ENCODE measurements around the gene DLK2. TPM values are rescaled to one million over a fixed set of nuclear protein-coding genes. Genes with fewer than 3 reads are reported as not detected.
"Not testable (repeated sequence)": the region's sequence is repeated elsewhere in the genome, so short reads cannot be mapped to it uniquely, and the experiment has no call there.

DLK2 gene
- total RNA-seq, 1 donor from 2014 or later, result 1.1 TPM

DNA sequence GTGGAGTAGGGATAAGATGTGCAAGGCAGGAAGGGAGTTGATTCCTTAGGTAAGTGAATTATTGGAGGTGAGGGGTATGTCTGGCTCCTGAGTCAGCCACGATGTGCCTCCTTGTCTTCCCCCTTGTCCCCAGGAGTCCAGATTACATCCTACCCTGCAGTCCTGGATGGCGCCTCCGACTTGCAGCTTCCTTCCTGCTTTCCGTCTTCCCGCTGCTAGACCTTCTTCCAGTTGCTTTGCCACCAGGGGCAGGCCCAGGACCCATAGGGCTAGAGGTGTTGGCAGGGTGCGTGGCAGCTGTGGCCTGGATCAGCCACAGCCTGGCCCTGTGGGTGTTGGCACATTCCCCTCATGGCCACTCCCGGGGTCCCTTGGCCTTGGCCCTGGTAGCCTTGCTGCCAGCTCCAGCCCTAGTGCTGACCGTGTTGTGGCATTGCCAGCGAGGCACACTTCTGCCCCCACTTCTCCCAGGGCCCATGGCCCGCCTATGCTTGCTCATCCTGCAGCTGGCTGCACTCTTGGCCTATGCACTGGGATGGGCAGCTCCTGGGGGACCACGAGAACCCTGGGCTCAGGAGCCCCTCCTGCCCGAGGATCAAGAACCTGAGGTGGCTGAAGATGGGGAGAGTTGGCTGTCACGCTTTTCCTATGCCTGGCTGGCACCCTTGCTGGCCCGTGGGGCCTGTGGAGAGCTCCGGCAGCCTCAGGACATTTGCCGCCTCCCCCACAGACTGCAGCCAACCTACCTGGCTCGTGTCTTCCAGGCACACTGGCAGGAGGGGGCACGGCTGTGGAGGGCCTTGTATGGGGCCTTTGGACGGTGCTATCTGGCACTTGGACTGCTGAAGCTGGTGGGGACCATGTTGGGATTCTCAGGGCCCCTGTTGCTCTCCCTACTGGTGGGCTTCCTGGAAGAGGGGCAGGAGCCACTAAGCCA lies 23.1 kb downstream of the DLK2 start:
- TF ChIP-seq, protein P1, sequence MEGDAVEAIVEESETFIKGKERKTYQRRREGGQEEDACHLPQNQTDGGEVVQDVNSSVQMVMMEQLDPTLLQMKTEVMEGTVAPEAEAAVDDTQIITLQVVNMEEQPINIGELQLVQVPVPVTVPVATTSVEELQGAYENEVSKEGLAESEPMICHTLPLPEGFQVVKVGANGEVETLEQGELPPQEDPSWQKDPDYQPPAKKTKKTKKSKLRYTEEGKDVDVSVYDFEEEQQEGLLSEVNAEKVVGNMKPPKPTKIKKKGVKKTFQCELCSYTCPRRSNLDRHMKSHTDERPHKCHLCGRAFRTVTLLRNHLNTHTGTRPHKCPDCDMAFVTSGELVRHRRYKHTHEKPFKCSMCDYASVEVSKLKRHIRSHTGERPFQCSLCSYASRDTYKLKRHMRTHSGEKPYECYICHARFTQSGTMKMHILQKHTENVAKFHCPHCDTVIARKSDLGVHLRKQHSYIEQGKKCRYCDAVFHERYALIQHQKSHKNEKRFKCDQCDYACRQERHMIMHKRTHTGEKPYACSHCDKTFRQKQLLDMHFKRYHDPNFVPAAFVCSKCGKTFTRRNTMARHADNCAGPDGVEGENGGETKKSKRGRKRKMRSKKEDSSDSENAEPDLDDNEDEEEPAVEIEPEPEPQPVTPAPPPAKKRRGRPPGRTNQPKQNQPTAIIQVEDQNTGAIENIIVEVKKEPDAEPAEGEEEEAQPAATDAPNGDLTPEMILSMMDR (IDR thresholded peaks at IDR 0.05), result no peak
- no peaks in the 10 kb centered on the region for H3K27me3 Mint-ChIP-seq (ENCODE audit: low read depth)
- H3K27ac Mint-ChIP-seq (ENCODE audit: unreplicated experiment), result no peak overlapping the region
- H3K4me3 Mint-ChIP-seq (ENCODE audit: unreplicated experiment), result no peak overlapping the region
- H3K4me1 Mint-ChIP-seq (ENCODE audit: low read depth), result peaks cover 31% of the 10 kb centered on the region
- peaks cover 4% of the 10 kb centered on the region for H3K36me3 Mint-ChIP-seq (ENCODE audit: low read depth)
- DNase-seq (ENCODE audit: low spot score), result no peak
- H3K9me3 Mint-ChIP-seq (ENCODE audit: low read depth), result no peaks in the 10 kb centered on the region

GRCh38 chr6:43428874-43429273 lies 26.5 kb downstream of the DLK2 start:
- H3K9me3 Mint-ChIP-seq (ENCODE audit: low read depth), result no peaks in the 10 kb centered on the region
- DNase-seq (ENCODE audit: low spot score), result no peak
- peak overlapping the region; percentile 67 for H3K27ac Mint-ChIP-seq (ENCODE audit: unreplicated experiment)

DNA sequence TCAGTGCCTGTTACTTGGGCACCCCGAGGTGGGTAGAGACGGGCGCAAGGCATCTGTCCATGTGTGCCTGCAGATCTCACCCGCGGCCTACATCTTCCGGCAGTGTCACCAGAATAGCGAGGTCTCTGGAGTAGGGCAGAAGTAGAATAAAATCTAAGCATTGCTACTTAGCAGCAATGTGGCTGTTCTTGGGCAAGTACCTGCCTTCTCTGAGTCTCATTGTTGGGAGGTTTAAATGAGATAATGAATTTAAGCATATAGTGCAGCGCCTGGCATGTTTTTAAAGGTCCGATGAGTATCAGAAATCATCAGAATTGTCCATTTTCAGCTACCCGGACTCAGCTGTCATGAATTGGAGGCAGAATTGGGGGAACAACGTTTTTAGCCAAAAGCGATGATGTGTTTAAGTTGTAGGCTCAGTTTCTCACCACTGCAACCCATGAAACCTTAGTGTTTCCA lies 27.2 kb downstream of the DLK2 start:
- peak overlapping the region; percentile 97 for H3K27ac Mint-ChIP-seq (ENCODE audit: unreplicated experiment)
- H3K4me1 Mint-ChIP-seq (ENCODE audit: low read depth), result peaks cover 17% of the 10 kb centered on the region

More at GRCh38 chr6:43428874-43429273, 26.5 kb downstream of the DLK2 start:
- Mint-ChIP-seq H3K27me3 (ENCODE audit: low read depth) (no peaks in the 10 kb centered on the region), H3K36me3 (ENCODE audit: low read depth) (peaks cover 4% of the 10 kb centered on the region), H3K4me1 (ENCODE audit: low read depth) (peaks cover 17% of the 10 kb centered on the region), H3K4me3 (ENCODE audit: unreplicated experiment) (peak overlapping the region; percentile 97)
- TF ChIP-seq, protein P1 (IDR thresholded peaks at IDR 0.05), result no peak

DNA sequence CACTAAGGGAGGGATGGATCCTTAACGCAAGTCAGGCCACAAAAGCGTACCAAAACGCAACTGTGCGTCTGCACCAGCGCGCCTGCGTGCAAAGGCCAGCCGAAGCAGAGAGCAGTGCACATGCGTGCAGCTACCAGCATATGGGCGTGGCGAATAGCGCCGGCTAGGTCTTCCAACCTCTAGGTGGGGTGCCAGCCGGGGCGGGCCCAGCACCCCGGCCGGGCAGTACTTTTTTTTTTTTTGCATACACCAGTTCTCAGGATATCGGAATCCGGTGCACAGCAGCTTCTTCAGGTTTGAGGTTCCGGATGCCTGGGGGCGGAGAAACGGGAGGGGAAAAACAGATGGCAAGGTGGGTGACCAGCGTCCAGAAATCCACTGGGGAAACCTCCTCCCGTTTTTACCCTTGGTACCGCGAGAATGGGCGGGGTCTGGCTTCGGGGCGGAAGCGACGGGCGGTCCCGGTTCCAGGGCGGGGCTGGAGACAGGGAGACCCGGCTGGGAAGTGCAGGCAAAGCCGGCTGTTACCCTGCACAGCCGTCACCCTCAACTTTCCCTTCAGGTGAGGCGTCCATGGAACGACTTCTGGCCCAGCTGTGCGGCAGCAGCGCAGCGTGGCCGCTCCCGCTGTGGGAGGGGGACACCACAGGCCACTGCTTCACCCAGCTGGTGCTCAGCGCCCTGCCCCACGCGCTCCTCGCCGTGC lies 27.8 kb downstream of the DLK2 start, which contains the start of gene ABCC10:
Gene ABCC10, plus strand, starts transcription at position 136 of the 706 bp plus-strand sequence. Its CDS starts 438 bp downstream, at position 574.
- Mint-ChIP-seq H3K27me3 (ENCODE audit: low read depth) (no peaks in the 10 kb centered on the region), H3K27ac (ENCODE audit: unreplicated experiment) (peak within 1 kb of the TSS; percentile 97), H3K9me3 (ENCODE audit: low read depth) (no peaks in the 10 kb centered on the region), H3K4me1 (ENCODE audit: low read depth) (peaks cover 17% of the 10 kb centered on the region), H3K36me3 (ENCODE audit: low read depth) (peaks cover 4% of the 10 kb centered on the region), H3K4me3 (ENCODE audit: unreplicated experiment) (peak within 1 kb of the TSS; percentile 97)
- TF ChIP-seq, protein P1 (IDR thresholded peaks at IDR 0.05), result peak; percentile 80
- no peak for DNase-seq (ENCODE audit: low spot score)

More for the DNA sequence above, 27.2 kb downstream of the DLK2 start:
- Mint-ChIP-seq H3K27me3 (ENCODE audit: low read depth) (no peaks in the 10 kb centered on the region), H3K4me3 (ENCODE audit: unreplicated experiment) (peak overlapping the region; percentile 97), H3K9me3 (ENCODE audit: low read depth) (no peaks in the 10 kb centered on the region), H3K36me3 (ENCODE audit: low read depth) (peaks cover 4% of the 10 kb centered on the region)
- DNase-seq (ENCODE audit: low spot score), result no peak
- TF ChIP-seq, protein P1 (IDR thresholded peaks at IDR 0.05), result no peak

DNA sequence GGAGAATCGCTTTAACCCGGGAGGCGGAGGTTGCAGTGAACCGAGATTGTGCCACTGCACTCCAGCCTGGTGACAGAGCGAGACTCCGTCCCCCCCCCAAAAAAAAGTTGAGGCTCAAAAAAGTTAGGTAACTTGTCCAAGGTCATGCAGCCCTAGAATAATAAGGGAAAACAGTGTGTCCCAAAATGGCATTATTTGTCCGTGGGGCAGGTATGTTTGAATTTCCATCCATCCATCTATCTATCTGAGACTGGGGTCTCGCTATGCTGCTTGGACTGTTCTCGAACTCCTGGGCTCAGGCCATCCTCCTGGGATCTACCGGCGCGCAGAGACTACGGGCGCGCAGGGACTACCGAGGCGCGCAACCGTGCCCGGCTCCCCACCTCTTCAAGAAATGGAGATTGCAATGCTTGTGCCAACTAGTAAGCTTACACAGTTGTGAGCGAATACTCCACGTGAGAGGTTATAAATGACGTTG lies 28.4 kb downstream of the DLK2 start:
- H3K27ac Mint-ChIP-seq (ENCODE audit: unreplicated experiment), result peak overlapping the region; percentile 97
- H3K27me3 Mint-ChIP-seq (ENCODE audit: low read depth), result no peaks in the 10 kb centered on the region

GRCh38 chr6:43425083-43425482 lies 30.3 kb downstream of the DLK2 start:
- not testable (repeated sequence) for H3K4me3 Mint-ChIP-seq (ENCODE audit: unreplicated experiment); H3K27ac Mint-ChIP-seq (ENCODE audit: unreplicated experiment); H3K27me3 Mint-ChIP-seq (ENCODE audit: low read depth); H3K36me3 Mint-ChIP-seq (ENCODE audit: low read depth); H3K9me3 Mint-ChIP-seq (ENCODE audit: low read depth); DNase-seq (ENCODE audit: low spot score)
- peaks cover 17% of the 10 kb centered on the region for H3K4me1 Mint-ChIP-seq (ENCODE audit: low read depth)

More for the DNA sequence above, 28.4 kb downstream of the DLK2 start:
- H3K9me3 Mint-ChIP-seq (ENCODE audit: low read depth), result no peaks in the 10 kb centered on the region
- TF ChIP-seq, protein P1 (IDR thresholded peaks at IDR 0.05), result no peak
- H3K36me3 Mint-ChIP-seq (ENCODE audit: low read depth), result peaks cover 2% of the 10 kb centered on the region
- no peak for DNase-seq (ENCODE audit: low spot score)
- peak overlapping the region; percentile 97 for H3K4me3 Mint-ChIP-seq (ENCODE audit: unreplicated experiment)
- H3K4me1 Mint-ChIP-seq (ENCODE audit: low read depth), result peaks cover 17% of the 10 kb centered on the region
